ENCODE results near the gene NAP1L1.
"Not testable (repeated sequence)": the region's sequence is repeated elsewhere in the genome, so short reads cannot be mapped to it uniquely, and the experiment has no call there.

NAP1L1 gene

GRCh38 chr12:75994069-75994740 lies 90.3 kb downstream of the NAP1L1 start:
- H3K79me1 ChIP-seq (ENCODE audit: low read length), result no peaks in the 10 kb centered on the region
- no peak overlapping the region for H2BK120ac ChIP-seq (ENCODE audit: low read depth, low read length)
- no peaks in the 10 kb centered on the region for H3K79me2 ChIP-seq (ENCODE audit: control insufficient read depth, insufficient read depth, low read length)
- H4K5ac ChIP-seq (ENCODE audit: low read length), result no peak overlapping the region
- H3K27me3 ChIP-seq (ENCODE audit: insufficient read depth, low read length, poor library complexity), result no peaks in the 10 kb centered on the region
- DNase-seq, result peak; percentile 64
- no peak overlapping the region for H3K4ac ChIP-seq (ENCODE audit: low read depth, low read length)
- H2BK5ac ChIP-seq (ENCODE audit: low read length), result no peak overlapping the region
- no peaks in the 10 kb centered on the region for H3K4me1 ChIP-seq (ENCODE audit: control insufficient read depth, low read depth, low read length)
- H3K36me3 ChIP-seq (ENCODE audit: control insufficient read depth, insufficient read depth, low read length), result no peaks in the 10 kb centered on the region
- H3K18ac ChIP-seq (ENCODE audit: low read length), result no peak overlapping the region
- no CpG with 5 or more reads among the region's 4 CpGs for WGBS (ENCODE audit: extremely low coverage, insufficient coverage, low lambda C conversion rate)
- H3K9ac ChIP-seq (ENCODE audit: low read length), result no peak overlapping the region
- no peak overlapping the region for H4K8ac ChIP-seq (ENCODE audit: low read depth, low read length)
- no peak overlapping the region for H2AK5ac ChIP-seq (ENCODE audit: low read length)
- no peak overlapping the region for H3K56ac ChIP-seq (ENCODE audit: low read length)
- H3K27ac ChIP-seq (ENCODE audit: low read depth, low read length), result no peak overlapping the region
- no peak overlapping the region for H3K4me3 ChIP-seq (ENCODE audit: low read length)
- no peak overlapping the region for H3K4me2 ChIP-seq (ENCODE audit: low read length)
- no peak overlapping the region for H3K23ac ChIP-seq (ENCODE audit: low read length)
- H2BK15ac ChIP-seq (replicated peaks; ENCODE audit: low read depth), result no peak overlapping the region

GRCh38 chr12:75991753-75992152 lies 92.7 kb downstream of the NAP1L1 start:
- H2BK15ac ChIP-seq (replicated peaks; ENCODE audit: low read depth), result no peak overlapping the region
- H2BK5ac ChIP-seq (ENCODE audit: low read length), result no peak overlapping the region
- no peaks in the 10 kb centered on the region for H3K79me2 ChIP-seq (ENCODE audit: control insufficient read depth, insufficient read depth, low read length)
- no peak overlapping the region for H3K4me3 ChIP-seq (ENCODE audit: low read length)
- H4K8ac ChIP-seq (ENCODE audit: low read depth, low read length), result no peak overlapping the region
- no peaks in the 10 kb centered on the region for H3K27me3 ChIP-seq (ENCODE audit: insufficient read depth, low read length, poor library complexity)
- H3K27ac ChIP-seq (ENCODE audit: low read depth, low read length), result no peak overlapping the region
- H3K4ac ChIP-seq (ENCODE audit: low read depth, low read length), result no peak overlapping the region
- H3K23ac ChIP-seq (ENCODE audit: low read length), result no peak overlapping the region
- H3K79me1 ChIP-seq (ENCODE audit: low read length), result no peaks in the 10 kb centered on the region
- no peak overlapping the region for H4K5ac ChIP-seq (ENCODE audit: low read length)
- H3K4me2 ChIP-seq (ENCODE audit: low read length), result no peak overlapping the region
- no CpG with 5 or more reads among the region's 5 CpGs for WGBS (ENCODE audit: extremely low coverage, insufficient coverage, low lambda C conversion rate)
- no peak for DNase-seq
- H2BK120ac ChIP-seq (ENCODE audit: low read depth, low read length), result no peak overlapping the region
- H3K4me1 ChIP-seq (ENCODE audit: control insufficient read depth, low read depth, low read length), result no peaks in the 10 kb centered on the region
- H3K18ac ChIP-seq (ENCODE audit: low read length), result no peak overlapping the region
- H2AK5ac ChIP-seq (ENCODE audit: low read length), result no peak overlapping the region
- H3K9ac ChIP-seq (ENCODE audit: low read length), result no peak overlapping the region
- H3K36me3 ChIP-seq (ENCODE audit: control insufficient read depth, insufficient read depth, low read length), result no peaks in the 10 kb centered on the region
- no peak overlapping the region for H3K56ac ChIP-seq (ENCODE audit: low read length)

- Histone ChIP-seq H3K4me3 (ENCODE audit: low read length) (no peak overlapping the region), H2BK120ac (ENCODE audit: low read depth, low read length) (no peak overlapping the region), H2BK15ac (replicated peaks; ENCODE audit: low read depth) (no peak overlapping the region), H4K5ac (ENCODE audit: low read length) (no peak overlapping the region), H4K8ac (ENCODE audit: low read depth, low read length) (no peak overlapping the region), H3K9ac (ENCODE audit: low read length) (no peak overlapping the region), H3K56ac (ENCODE audit: low read length) (no peak overlapping the region), H3K27me3 (ENCODE audit: insufficient read depth, low read length, poor library complexity) (no peaks in the 10 kb centered on the region), H3K18ac (ENCODE audit: low read length) (no peak overlapping the region), H2AK5ac (ENCODE audit: low read length) (no peak overlapping the region), H2BK5ac (ENCODE audit: low read length) (no peak overlapping the region), H3K79me1 (ENCODE audit: low read length) (no peaks in the 10 kb centered on the region), H3K4me2 (ENCODE audit: low read length) (no peak overlapping the region), H3K27ac (ENCODE audit: low read depth, low read length) (no peak overlapping the region), H3K36me3 (ENCODE audit: control insufficient read depth, insufficient read depth, low read length) (no peaks in the 10 kb centered on the region), H3K79me2 (ENCODE audit: control insufficient read depth, insufficient read depth, low read length) (no peaks in the 10 kb centered on the region), H3K4me1 (ENCODE audit: control insufficient read depth, low read depth, low read length) (no peaks in the 10 kb centered on the region), H3K23ac (ENCODE audit: low read length) (no peak overlapping the region), H3K4ac (ENCODE audit: low read depth, low read length) (no peak overlapping the region)
- no CpG with 5 or more reads among the region's 4 CpGs for WGBS (ENCODE audit: extremely low coverage, insufficient coverage, low lambda C conversion rate)
- no peak for DNase-seq
Measured at GRCh38 chr12:75990189-75990912, 94.1 kb downstream of the NAP1L1 start.

GRCh38 chr12:75987709-75988108 lies 96.8 kb downstream of the NAP1L1 start:
- not testable (repeated sequence) for H3K79me1 ChIP-seq (ENCODE audit: low read length); H3K18ac ChIP-seq (ENCODE audit: low read length)

More at GRCh38 chr12:75987709-75988108, 96.8 kb downstream of the NAP1L1 start:
- H2BK120ac ChIP-seq (ENCODE audit: low read depth, low read length); H2AK5ac ChIP-seq (ENCODE audit: low read length); H3K4ac ChIP-seq (ENCODE audit: low read depth, low read length); H3K23ac ChIP-seq (ENCODE audit: low read length); H2BK15ac ChIP-seq (replicated peaks; ENCODE audit: low read depth); DNase-seq; H3K9ac ChIP-seq (ENCODE audit: low read length); H3K27me3 ChIP-seq (ENCODE audit: insufficient read depth, low read length, poor library complexity); H2BK5ac ChIP-seq (ENCODE audit: low read length); H3K4me2 ChIP-seq (ENCODE audit: low read length); H3K27ac ChIP-seq (ENCODE audit: low read depth, low read length); H3K36me3 ChIP-seq (ENCODE audit: control insufficient read depth, insufficient read depth, low read length); H3K4me1 ChIP-seq (ENCODE audit: control insufficient read depth, low read depth, low read length); H3K56ac ChIP-seq (ENCODE audit: low read length); H3K79me2 ChIP-seq (ENCODE audit: control insufficient read depth, insufficient read depth, low read length); H4K8ac ChIP-seq (ENCODE audit: low read depth, low read length); H3K4me3 ChIP-seq (ENCODE audit: low read length); H4K5ac ChIP-seq (ENCODE audit: low read length): not testable (repeated sequence)
- no CpG with 5 or more reads among the region's 1 CpG for WGBS (ENCODE audit: extremely low coverage, insufficient coverage, low lambda C conversion rate)
